ENCODE results near the gene MAP3K12.

DNA sequence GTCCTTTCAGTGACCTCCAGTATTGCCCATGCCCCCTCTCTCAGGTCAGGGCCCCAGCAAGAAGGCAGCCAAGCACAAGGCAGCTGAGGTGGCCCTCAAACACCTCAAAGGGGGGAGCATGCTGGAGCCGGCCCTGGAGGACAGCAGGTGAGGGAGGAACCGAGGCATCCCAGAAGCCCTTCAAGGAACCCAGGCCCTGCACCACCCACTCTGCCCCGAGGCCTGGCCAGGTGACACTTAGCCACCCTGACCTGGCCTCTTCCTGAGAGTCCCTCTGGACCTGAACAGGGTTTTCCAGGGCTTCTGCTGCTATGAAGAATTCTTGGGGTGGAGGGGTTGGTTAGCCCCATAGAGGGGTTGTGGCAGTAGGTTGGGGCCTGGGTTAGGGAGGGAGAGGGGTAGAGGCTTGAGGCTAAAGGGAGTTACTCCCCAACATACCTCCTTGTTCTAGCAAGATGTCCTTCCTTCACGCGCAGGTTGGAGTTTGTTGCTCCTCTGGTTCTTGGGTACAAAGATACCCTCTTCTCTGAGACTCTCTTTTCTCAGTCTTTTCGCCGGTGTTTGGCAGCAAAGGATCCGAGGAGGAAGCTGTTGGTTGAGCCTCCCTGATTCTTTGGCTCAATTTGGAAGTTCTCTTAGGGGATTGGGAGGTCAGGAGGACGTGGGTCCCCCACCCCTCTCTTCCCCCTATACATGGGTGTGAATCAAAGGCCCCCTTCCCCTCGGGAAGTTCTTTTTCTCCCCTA is 3.9 kb upstream of the MAP3K12 start:
- TF ChIP-seq CTCF (conservative IDR thresholded peaks at IDR 0.05; ENCODE audit: low read depth, low read length): no peak
- no peak for TF ChIP-seq EZH2 (IDR thresholded peaks at IDR 0.05; ENCODE audit: borderline replicate concordance, low read depth, low read length, poor library complexity, severe bottlenecking)

Measured in A673 (cell line).